HG03378 (cell line): ENCODE data around the gene MCF2L2.
"Not testable (repeated sequence)": the region's sequence is repeated elsewhere in the genome, so short reads cannot be mapped to it uniquely, and the experiment has no call there.

Source experiments
- ATAC-seq: cut with Tn5 transposase; IDR thresholded peaks from one replicate; pipeline ENCODE4 v1.9.1; 2021; ENCODE audit warnings: mild to moderate bottlenecking, moderate library complexity; ENCODE audit not compliant: unreplicated experiment

Gene MCF2L2

GRCh38 chr3:183428447-183429211, at the start of gene MCF2L2:
MCF2L2 (minus strand) TSS chr3:183428619; CDS start chr3:183427977, 642 bp downstream.
- ATAC-seq: peak; percentile 45

- no peak for ATAC-seq
Measured at GRCh38 chr3:183477801-183478456, 49.5 kb upstream of the MCF2L2 start.

- not testable (repeated sequence) for ATAC-seq
Measured at GRCh38 chr3:183475764-183476162, 47.3 kb upstream of the MCF2L2 start.

- no peak for ATAC-seq
Measured at GRCh38 chr3:183475016-183475763, 46.8 kb upstream of the MCF2L2 start.

- no peak for ATAC-seq
Measured at GRCh38 chr3:183473969-183474368, 45.5 kb upstream of the MCF2L2 start.

- ATAC-seq: no peak
Measured at GRCh38 chr3:183472155-183472554, 43.7 kb upstream of the MCF2L2 start.

- no peak for ATAC-seq
Measured at GRCh38 chr3:183468424-183468823, 40.0 kb upstream of the MCF2L2 start.

GRCh38 chr3:183466575-183466974, 38.2 kb upstream of the MCF2L2 start:
- no peak for ATAC-seq

- ATAC-seq: not testable (repeated sequence)
Measured at GRCh38 chr3:183465710-183466109, 37.3 kb upstream of the MCF2L2 start.

GRCh38 chr3:183464480-183464879, 36.1 kb upstream of the MCF2L2 start:
- no peak for ATAC-seq

GRCh38 chr3:183460081-183461055, 31.9 kb upstream of the MCF2L2 start:
- no peak for ATAC-seq

- no peak for ATAC-seq
Measured at GRCh38 chr3:183455089-183455488, 26.7 kb upstream of the MCF2L2 start.

- ATAC-seq: no peak
Measured at GRCh38 chr3:183454064-183454463, 25.6 kb upstream of the MCF2L2 start.

- no peak for ATAC-seq
Measured at GRCh38 chr3:183449791-183450190, 21.4 kb upstream of the MCF2L2 start.

GRCh38 chr3:183449391-183449790, 21.0 kb upstream of the MCF2L2 start:
- ATAC-seq: no peak

GRCh38 chr3:183448369-183449128, 20.1 kb upstream of the MCF2L2 start:
- no peak for ATAC-seq

GRCh38 chr3:183447206-183448001, 19.0 kb upstream of the MCF2L2 start:
- ATAC-seq: peak; percentile 86

- ATAC-seq: no peak
Measured at GRCh38 chr3:183446838-183447205, 18.4 kb upstream of the MCF2L2 start.

- no peak for ATAC-seq
Measured at GRCh38 chr3:183444748-183445147, 16.3 kb upstream of the MCF2L2 start.
